HUES6 (cell line): ENCODE data around the gene RUSF1.

Experiments used
- H3K27ac ChIP-seq: 2 replicates; pipeline ENCODE4 v1.7.0; 2013; ENCODE audit warnings: low read depth, mild to moderate bottlenecking, low read length, inconsistent platforms
- H3K27me3 ChIP-seq: 2 replicates; pipeline ENCODE4 v1.6.1; 2013; ENCODE audit warnings: low read length; ENCODE audit not compliant: control insufficient read depth, insufficient read depth
- H3K36me3 ChIP-seq: 2 replicates; pipeline ENCODE4 v1.6.1; 2013; ENCODE audit warnings: low read length; ENCODE audit not compliant: control insufficient read depth, insufficient read depth
- H3K4me1 ChIP-seq: 2 replicates; pipeline ENCODE4 v1.6.1; 2013; ENCODE audit warnings: low read length; ENCODE audit not compliant: control insufficient read depth, insufficient read depth
- H3K4me3 ChIP-seq: 2 replicates; pipeline ENCODE4 v1.5.1; 2013; ENCODE audit warnings: low read depth, low read length
- H3K9ac ChIP-seq: one replicate; pipeline ENCODE4 v1.6.1; 2013; ENCODE audit warnings: mild to moderate bottlenecking, low read length
- H3K9me3 ChIP-seq: 2 replicates; pipeline ENCODE4 v1.6.1; 2013; ENCODE audit warnings: low read depth, low read length; ENCODE audit not compliant: control insufficient read depth, insufficient read depth

The RUSF1 gene

GRCh38 chr16:31474773-31475738, 33.1 kb downstream of the RUSF1 start:
- peaks cover 46% of the 10 kb centered on the region for H3K27me3 ChIP-seq
- peaks cover 16% of the 10 kb centered on the region for H3K4me1 ChIP-seq
- no peaks in the 10 kb centered on the region for H3K9me3 ChIP-seq
- H3K4me3 ChIP-seq = 0 out of 2 replicates have a peak overlapping the region, but pooled peaks have one; percentile 75
- peaks cover 3% of the 10 kb centered on the region; the same call in 1 of the 2 replicates for H3K36me3 ChIP-seq
- no peak overlapping the region for H3K9ac ChIP-seq
- H3K27ac ChIP-seq = no peak overlapping the region

GRCh38 chr16:31474173-31474714, 33.9 kb downstream of the RUSF1 start:
- Histone ChIP-seq H3K9ac (no peak overlapping the region), H3K27me3 (peaks cover 38% of the 10 kb centered on the region), H3K9me3 (no peaks in the 10 kb centered on the region), H3K4me1 (peaks cover 16% of the 10 kb centered on the region), H3K27ac (no peak overlapping the region), H3K4me3 (no peak overlapping the region), H3K36me3 (peaks cover 3% of the 10 kb centered on the region; the same call in 1 of the 2 replicates)

- H3K9me3 ChIP-seq = no peaks in the 10 kb centered on the region
- peaks cover 3% of the 10 kb centered on the region; the same call in 1 of the 2 replicates for H3K36me3 ChIP-seq
- no peak overlapping the region for H3K4me3 ChIP-seq
- peaks cover 16% of the 10 kb centered on the region for H3K4me1 ChIP-seq
- H3K27ac ChIP-seq = no peak overlapping the region
- peaks cover 31% of the 10 kb centered on the region for H3K27me3 ChIP-seq
- no peak overlapping the region for H3K9ac ChIP-seq
Measured at GRCh38 chr16:31473264-31473984, 34.8 kb downstream of the RUSF1 start.

GRCh38 chr16:31472709-31473203, 35.4 kb downstream of the RUSF1 start:
- Histone ChIP-seq H3K4me1 (peaks cover 15% of the 10 kb centered on the region), H3K4me3 (peak overlapping the region; percentile 92), H3K9ac (peak overlapping the region; percentile 87), H3K36me3 (peaks cover 3% of the 10 kb centered on the region; the same call in 1 of the 2 replicates), H3K27ac (no peak overlapping the region), H3K9me3 (no peaks in the 10 kb centered on the region), H3K27me3 (peaks cover 31% of the 10 kb centered on the region)

GRCh38 chr16:31471875-31472708, 36.1 kb downstream of the RUSF1 start, which contains the start of gene TGFB1I1:
Gene TGFB1I1, plus strand, starts transcription at chr16:31472152. Its CDS starts 37 bp downstream, at chr16:31472189.
- H3K9me3 ChIP-seq = no peaks in the 10 kb centered on the region
- H3K9ac ChIP-seq = peak within 1 kb of the TSS; percentile 87
- peaks cover 5% of the 10 kb centered on the region for H3K36me3 ChIP-seq
- H3K27me3 ChIP-seq = peaks cover 31% of the 10 kb centered on the region
- 0 out of 2 replicates have a peak within 1 kb of the TSS, but pooled peaks have one; percentile 46 for H3K27ac ChIP-seq
- H3K4me1 ChIP-seq = peaks cover 11% of the 10 kb centered on the region
- peak within 1 kb of the TSS; percentile 92 for H3K4me3 ChIP-seq

GRCh38 chr16:31471241-31471874, 36.8 kb downstream of the RUSF1 start:
- H3K9me3 ChIP-seq = no peaks in the 10 kb centered on the region
- H3K27ac ChIP-seq = no peak overlapping the region
- H3K27me3 ChIP-seq = peaks cover 31% of the 10 kb centered on the region
- H3K36me3 ChIP-seq = peaks cover 9% of the 10 kb centered on the region
- H3K4me1 ChIP-seq = peaks cover 11% of the 10 kb centered on the region
- peak overlapping the region; percentile 92 for H3K4me3 ChIP-seq
- H3K9ac ChIP-seq = peak overlapping the region; percentile 76

GRCh38 chr16:31470615-31471014, 37.6 kb downstream of the RUSF1 start:
- Histone ChIP-seq H3K36me3 (peaks cover 14% of the 10 kb centered on the region), H3K4me1 (peaks cover 8% of the 10 kb centered on the region), H3K9me3 (no peaks in the 10 kb centered on the region), H3K27me3 (peaks cover 27% of the 10 kb centered on the region), H3K9ac (no peak overlapping the region), H3K27ac (no peak overlapping the region), H3K4me3 (no peak overlapping the region)

GRCh38 chr16:31467858-31468257, 40.3 kb downstream of the RUSF1 start:
- Histone ChIP-seq H3K4me3 (no peak overlapping the region), H3K4me1 (peaks cover 8% of the 10 kb centered on the region), H3K27me3 (peaks cover 5% of the 10 kb centered on the region; the same call in 1 of the 2 replicates), H3K27ac (no peak overlapping the region), H3K36me3 (peaks cover 21% of the 10 kb centered on the region), H3K9me3 (no peaks in the 10 kb centered on the region), H3K9ac (no peak overlapping the region)

- no peak overlapping the region for H3K9ac ChIP-seq
Measured at GRCh38 chr16:31467151-31467773, 40.9 kb downstream of the RUSF1 start.

More at GRCh38 chr16:31467151-31467773, 40.9 kb downstream of the RUSF1 start:
- Histone ChIP-seq H3K4me3 (no peak overlapping the region), H3K36me3 (peaks cover 26% of the 10 kb centered on the region), H3K4me1 (peaks cover 8% of the 10 kb centered on the region), H3K9me3 (no peaks in the 10 kb centered on the region), H3K27me3 (peaks cover 5% of the 10 kb centered on the region; the same call in 1 of the 2 replicates), H3K27ac (no peak overlapping the region)
